Panc1 (cell line): ENCODE measurements around the gene BRSK1.

Experiments used
- TCF7L2 ChIP-seq: IDR thresholded peaks from 2 replicates; pipeline ENCODE4 v1.6.1; 2011; ENCODE audit warnings: mild to moderate bottlenecking, low read depth, low read length, inconsistent platforms
- TF ChIP-seq, protein P1 (sequence below): fragments of 450-650 bp; IDR thresholded peaks from 2 replicates; pipeline ENCODE4 v1.5.1; 2017; ENCODE audit warnings: mild to moderate bottlenecking

DNA sequence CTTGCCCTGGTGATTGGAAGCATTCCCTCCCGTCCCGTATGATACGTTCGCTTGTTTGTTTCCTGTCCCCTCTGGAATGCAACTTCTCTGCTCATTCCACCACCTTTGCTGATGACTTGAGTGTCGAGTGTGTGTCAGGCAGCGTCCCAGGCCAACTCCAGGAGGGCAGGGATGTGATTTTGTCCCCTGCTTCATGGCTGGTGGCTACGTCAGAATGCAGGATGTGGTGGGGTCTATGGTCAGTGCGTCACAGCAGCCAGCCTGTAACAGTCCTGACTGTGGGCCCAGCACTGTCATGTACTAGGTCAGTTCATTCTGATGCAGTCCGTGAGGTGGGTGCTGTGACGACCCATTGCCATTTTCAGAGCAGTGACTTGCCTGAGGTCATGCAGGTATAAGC lies 16.2 kb downstream of the BRSK1 start:
- TF ChIP-seq, protein P1, sequence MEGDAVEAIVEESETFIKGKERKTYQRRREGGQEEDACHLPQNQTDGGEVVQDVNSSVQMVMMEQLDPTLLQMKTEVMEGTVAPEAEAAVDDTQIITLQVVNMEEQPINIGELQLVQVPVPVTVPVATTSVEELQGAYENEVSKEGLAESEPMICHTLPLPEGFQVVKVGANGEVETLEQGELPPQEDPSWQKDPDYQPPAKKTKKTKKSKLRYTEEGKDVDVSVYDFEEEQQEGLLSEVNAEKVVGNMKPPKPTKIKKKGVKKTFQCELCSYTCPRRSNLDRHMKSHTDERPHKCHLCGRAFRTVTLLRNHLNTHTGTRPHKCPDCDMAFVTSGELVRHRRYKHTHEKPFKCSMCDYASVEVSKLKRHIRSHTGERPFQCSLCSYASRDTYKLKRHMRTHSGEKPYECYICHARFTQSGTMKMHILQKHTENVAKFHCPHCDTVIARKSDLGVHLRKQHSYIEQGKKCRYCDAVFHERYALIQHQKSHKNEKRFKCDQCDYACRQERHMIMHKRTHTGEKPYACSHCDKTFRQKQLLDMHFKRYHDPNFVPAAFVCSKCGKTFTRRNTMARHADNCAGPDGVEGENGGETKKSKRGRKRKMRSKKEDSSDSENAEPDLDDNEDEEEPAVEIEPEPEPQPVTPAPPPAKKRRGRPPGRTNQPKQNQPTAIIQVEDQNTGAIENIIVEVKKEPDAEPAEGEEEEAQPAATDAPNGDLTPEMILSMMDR = no peak
- no peak for TF ChIP-seq TCF7L2
